ENCODE measurements around the gene CRIP2. TPM values are rescaled to one million over a fixed set of nuclear protein-coding genes. Genes with fewer than 3 reads are reported as not detected.

The CRIP2 gene
- total RNA-seq, 1 donor: 8.6 TPM

- no peak for DNase-seq (ENCODE audit: low read depth)
- no peak overlapping the region for H3K4me3 ChIP-seq (ENCODE audit: low read depth, low read length)
- no peak for TF ChIP-seq CTCF (IDR thresholded peaks at IDR 0.05; ENCODE audit: insufficient read depth, low read depth, low read length)
Measured at GRCh38 chr14:105492031-105492970, 17.7 kb downstream of the CRIP2 start.

- TF ChIP-seq CTCF (IDR thresholded peaks at IDR 0.05; ENCODE audit: insufficient read depth, low read depth, low read length): no peak
- H3K4me3 ChIP-seq (ENCODE audit: low read depth, low read length): no peak overlapping the region
- no peak for DNase-seq (ENCODE audit: low read depth)
Measured at GRCh38 chr14:105492971-105493871, 18.6 kb downstream of the CRIP2 start.

GRCh38 chr14:105493921-105494605 lies 19.4 kb downstream of the CRIP2 start:
- TF ChIP-seq CTCF (IDR thresholded peaks at IDR 0.05; ENCODE audit: insufficient read depth, low read depth, low read length): no peak
- DNase-seq (ENCODE audit: low read depth): no peak
- H3K4me3 ChIP-seq (ENCODE audit: low read depth, low read length): no peak overlapping the region

- no peak for DNase-seq (ENCODE audit: low read depth)
- TF ChIP-seq CTCF (IDR thresholded peaks at IDR 0.05; ENCODE audit: insufficient read depth, low read depth, low read length): no peak
- no peak overlapping the region for H3K4me3 ChIP-seq (ENCODE audit: low read depth, low read length)
Measured at GRCh38 chr14:105494606-105494929, 19.9 kb downstream of the CRIP2 start.

- H3K4me3 ChIP-seq (ENCODE audit: low read depth, low read length): no peak overlapping the region
- DNase-seq (ENCODE audit: low read depth): no peak
- no peak for TF ChIP-seq CTCF (IDR thresholded peaks at IDR 0.05; ENCODE audit: insufficient read depth, low read depth, low read length)
Measured at GRCh38 chr14:105495101-105495989, 20.7 kb downstream of the CRIP2 start.

All from fibroblast of villous mesenchyme (primary cell).